ENCODE results near the gene AVPR1A. TPM values are rescaled to one million over a fixed set of nuclear protein-coding genes. Genes with fewer than 3 reads are reported as not detected.

The AVPR1A gene
- total RNA-seq, 1 experiment from 2014 or later: 0.07 TPM

- TF ChIP-seq EZH2 (IDR thresholded peaks at IDR 0.05): no peak
- no peak for TF ChIP-seq ATF3 (IDR thresholded peaks at IDR 0.05)
- no peak for TF ChIP-seq POLR2AphosphoS5 (IDR thresholded peaks at IDR 0.05; ENCODE audit: low read depth, low read length)
- TF ChIP-seq JUND (IDR thresholded peaks at IDR 0.05): no peak
- no peak for TF ChIP-seq CBX3 (IDR thresholded peaks at IDR 0.05; ENCODE audit: low read depth)
- no peak overlapping the region for H3K4me2 ChIP-seq (ENCODE audit: low read length)
- ATAC-seq (no peak), DNase-seq (ENCODE audit: low read depth, low spot score) (no peak)
- no peaks in the 10 kb centered on the region for H3K79me2 ChIP-seq (ENCODE audit: insufficient read depth, low read length)
- H2AFZ ChIP-seq (ENCODE audit: low read depth, low read length, poor library complexity, severe bottlenecking): no peak overlapping the region
- ChIA-PET RAD21 (ENCODE audit: low non-redundant PET in 1 of 2, low total read pairs in 2 of 2, uncharacterized antibody in 2 of 2, unreplicated experiment in 2 of 2) (no interaction called here), CTCF (no interaction called here), POLR2A (no interaction called here)
- no peaks in the 10 kb centered on the region for H3K9me3 ChIP-seq (ENCODE audit: control insufficient read depth in 1 of 2, insufficient read depth in 1 of 2, low read depth in 1 of 2, low read length in 2 of 2)
- H3K27ac ChIP-seq (ENCODE audit: low read depth, low read length): no peak overlapping the region
- H3K36me3 ChIP-seq (ENCODE audit: control insufficient read depth in 1 of 2, insufficient read depth in 2 of 2, low read length in 2 of 2): no peaks in the 10 kb centered on the region
- intact Hi-C loops (cut with micrococcal nuclease): loop anchor here (5.0 kb wide), 1 partner anchor 127 kb away; no protein-coding TSS in a partner anchor
- BruUV-seq (replicated peaks): no TSS peak
- H3K4me3 ChIP-seq (replicated peaks in 1 of 2; ENCODE audit: low read depth in 1 of 2, low read length in 2 of 2): no peak overlapping the region
- H3K27me3 ChIP-seq (ENCODE audit: insufficient read depth, low read length): no peaks in the 10 kb centered on the region
- H3K9me2 ChIP-seq (ENCODE audit: insufficient read depth): no peaks in the 10 kb centered on the region
- no peaks in the 10 kb centered on the region for H4K20me1 ChIP-seq (ENCODE audit: insufficient read depth)
- H3K9ac ChIP-seq (ENCODE audit: low read length): no peak overlapping the region
- peaks cover 0 to 11% of the 10 kb centered on the region in 2 experiments; a peak in 1 of 4 replicates for H3K4me1 ChIP-seq (ENCODE audit: control insufficient read depth in 1 of 2, insufficient read depth in 2 of 2, low read length in 2 of 2)
These were observed 890 bp downstream of the AVPR1A start for GRCh38 chr12:63149909-63150712.

- Histone ChIP-seq H3K79me2 (ENCODE audit: insufficient read depth, low read length) (no peaks in the 10 kb centered on the region), H2AFZ (ENCODE audit: low read depth, low read length, poor library complexity, severe bottlenecking) (no peak overlapping the region), H3K9ac (ENCODE audit: low read length) (no peak overlapping the region), H3K9me3 (ENCODE audit: control insufficient read depth in 1 of 2, insufficient read depth in 1 of 2, low read depth in 1 of 2, low read length in 2 of 2) (no peaks in the 10 kb centered on the region), H3K27me3 (ENCODE audit: insufficient read depth, low read length) (no peaks in the 10 kb centered on the region), H3K4me2 (ENCODE audit: low read length) (no peak overlapping the region), H4K20me1 (ENCODE audit: insufficient read depth) (no peaks in the 10 kb centered on the region), H3K9me2 (ENCODE audit: insufficient read depth) (no peaks in the 10 kb centered on the region), H3K27ac (ENCODE audit: low read depth, low read length) (no peak overlapping the region), H3K36me3 (ENCODE audit: control insufficient read depth in 1 of 2, insufficient read depth in 2 of 2, low read length in 2 of 2) (no peaks in the 10 kb centered on the region), H3K4me3 (replicated peaks in 1 of 2; ENCODE audit: low read depth in 1 of 2, low read length in 2 of 2) (no peak overlapping the region), H3K4me1 (ENCODE audit: control insufficient read depth in 1 of 2, insufficient read depth in 2 of 2, low read length in 2 of 2) (no peaks in the 10 kb centered on the region)
- ATAC-seq (no peak), DNase-seq (ENCODE audit: low read depth, low spot score) (no peak)
- ChIA-PET RAD21 (ENCODE audit: low non-redundant PET in 1 of 2, low total read pairs in 2 of 2, uncharacterized antibody in 2 of 2, unreplicated experiment in 2 of 2) (no interaction called here), CTCF (interaction anchor here (1.0 kb wide), 1 partner anchor 7 kb away, joined by 3 read pairs; no protein-coding TSS in a partner anchor), POLR2A (no interaction called here)
- no TSS peak for BruUV-seq (replicated peaks)
- TF ChIP-seq SRF (IDR thresholded peaks at IDR 0.05; ENCODE audit: low read depth) (no peak), RAD21 (IDR thresholded peaks at IDR 0.05; ENCODE audit: low read depth) (no peak), TCF7L2 (IDR thresholded peaks at IDR 0.05; ENCODE audit: borderline replicate concordance, extremely low read depth, insufficient read depth, insufficient read length) (no peak), REST (IDR thresholded peaks at IDR 0.05; ENCODE audit: low read depth) (no peak)
- intact Hi-C loops (cut with micrococcal nuclease): no loop called here
These were observed 6.4 kb downstream of the AVPR1A start for GRCh38 chr12:63144556-63144955.
